Endothelial cell of umbilical vein (primary cell): ENCODE measurements around the gene C6orf132.

Experiments used
- CTCF ChIP-seq, 2 donors: IDR thresholded peaks; 1 replicate in 1 of 2; 2 replicates in 1 of 2; pipeline ENCODE4 v1.5.1; 2011; ENCODE audit warnings: low read length in 2 of 2, mild to moderate bottlenecking in 2 of 2, moderate library complexity in 2 of 2, control low read depth in 1 of 2, inconsistent platforms in 1 of 2, low read depth in 1 of 2; ENCODE audit not compliant: insufficient read depth in 1 of 2; ENCODE audit errors: extremely low read depth in 1 of 2
- EZH2 ChIP-seq: IDR thresholded peaks from 2 replicates; pipeline ENCODE4 v1.6.1; 2012; ENCODE audit warnings: borderline replicate concordance, low read depth, mild to moderate bottlenecking, moderate library complexity, low read length, inconsistent platforms; ENCODE audit not compliant: severe bottlenecking
- FOS ChIP-seq: IDR thresholded peaks from 2 replicates; pipeline ENCODE4 v1.6.1; 2011; ENCODE audit warnings: mild to moderate bottlenecking, low read length, moderate library complexity, borderline replicate concordance; ENCODE audit not compliant: insufficient read depth
- MAX ChIP-seq: IDR thresholded peaks from 2 replicates; pipeline ENCODE4 v1.6.1; 2011; ENCODE audit not compliant: insufficient read depth, insufficient read length
- MYC ChIP-seq: IDR thresholded peaks from one replicate; pipeline ENCODE4 v1.6.1; 2011; ENCODE audit warnings: mild to moderate bottlenecking, low read depth, low read length
- POLR2A ChIP-seq: IDR thresholded peaks from 2 replicates; pipeline ENCODE4 v1.6.1; 2012; ENCODE audit warnings: low read depth, mild to moderate bottlenecking, control low read depth, low read length
- POLR2AphosphoS5 ChIP-seq: IDR thresholded peaks from 2 replicates; pipeline ENCODE4 v1.6.1; 2012; ENCODE audit warnings: low read depth, mild to moderate bottlenecking, control low read depth, low read length, moderate library complexity; ENCODE audit not compliant: insufficient read depth

GRCh38 chr6:42105156-42105648 lies 37.2 kb downstream of the C6orf132 start:
- TF ChIP-seq CTCF (IDR thresholded peaks at IDR 0.05; ENCODE audit: extremely low read depth in 1 of 2, insufficient read depth in 1 of 2, low read depth in 1 of 2, low read length in 2 of 2) (no peak), POLR2A (no peak), MAX (no peak), POLR2AphosphoS5 (no peak), MYC (no peak), EZH2 (no peak), FOS (no peak)
